ENCODE results near the gene MOBP.

Gene MOBP

DNA sequence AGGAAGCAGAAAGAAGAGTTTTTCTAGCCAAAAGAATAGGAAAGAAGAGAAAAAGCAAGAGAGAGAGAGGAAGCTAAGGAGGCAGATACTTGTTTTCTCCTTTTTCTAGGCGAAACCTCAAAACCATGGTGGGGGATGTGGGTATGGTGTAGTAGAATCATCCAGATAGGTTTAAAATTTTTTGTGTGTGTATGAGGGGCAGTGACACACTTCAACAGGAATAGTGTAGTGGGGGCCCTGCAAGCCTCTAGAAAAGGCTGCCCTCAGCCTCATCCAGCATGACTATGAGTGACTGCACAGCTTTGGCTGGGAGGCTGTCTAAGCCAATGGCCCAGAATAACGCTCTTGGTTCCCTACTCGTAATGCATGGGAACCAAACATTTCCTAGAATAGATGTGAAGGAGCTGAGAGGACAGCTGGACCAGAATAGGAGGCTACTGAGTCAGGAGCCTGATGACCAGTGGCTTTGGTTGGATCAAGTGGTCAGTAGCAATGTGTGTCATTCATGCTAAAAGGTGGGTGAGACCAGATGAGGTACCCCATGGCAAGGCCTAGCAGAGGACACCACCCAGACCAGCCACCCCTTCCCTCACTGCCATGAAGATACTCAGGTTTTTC, 24.4 kb downstream of the MOBP start:
- H3K27ac ChIP-seq = no peak overlapping the region
- DNase-seq = no peak
- no peak overlapping the region for H3K4me3 ChIP-seq (ENCODE audit: low read depth, low read length)
- no peaks in the 10 kb centered on the region for H3K9me3 ChIP-seq (ENCODE audit: severe bottlenecking)
- no peaks in the 10 kb centered on the region for H3K36me3 ChIP-seq
- H3K27me3 ChIP-seq (ENCODE audit: insufficient read depth, low read depth, severe bottlenecking) = no peaks in the 10 kb centered on the region
- TF ChIP-seq, protein P1, sequence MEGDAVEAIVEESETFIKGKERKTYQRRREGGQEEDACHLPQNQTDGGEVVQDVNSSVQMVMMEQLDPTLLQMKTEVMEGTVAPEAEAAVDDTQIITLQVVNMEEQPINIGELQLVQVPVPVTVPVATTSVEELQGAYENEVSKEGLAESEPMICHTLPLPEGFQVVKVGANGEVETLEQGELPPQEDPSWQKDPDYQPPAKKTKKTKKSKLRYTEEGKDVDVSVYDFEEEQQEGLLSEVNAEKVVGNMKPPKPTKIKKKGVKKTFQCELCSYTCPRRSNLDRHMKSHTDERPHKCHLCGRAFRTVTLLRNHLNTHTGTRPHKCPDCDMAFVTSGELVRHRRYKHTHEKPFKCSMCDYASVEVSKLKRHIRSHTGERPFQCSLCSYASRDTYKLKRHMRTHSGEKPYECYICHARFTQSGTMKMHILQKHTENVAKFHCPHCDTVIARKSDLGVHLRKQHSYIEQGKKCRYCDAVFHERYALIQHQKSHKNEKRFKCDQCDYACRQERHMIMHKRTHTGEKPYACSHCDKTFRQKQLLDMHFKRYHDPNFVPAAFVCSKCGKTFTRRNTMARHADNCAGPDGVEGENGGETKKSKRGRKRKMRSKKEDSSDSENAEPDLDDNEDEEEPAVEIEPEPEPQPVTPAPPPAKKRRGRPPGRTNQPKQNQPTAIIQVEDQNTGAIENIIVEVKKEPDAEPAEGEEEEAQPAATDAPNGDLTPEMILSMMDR (IDR thresholded peaks at IDR 0.05; ENCODE audit: low read depth, low read length) = no peak

- TF ChIP-seq, protein P1 (IDR thresholded peaks at IDR 0.05; ENCODE audit: low read depth, low read length) = no peak
- Histone ChIP-seq H3K4me3 (ENCODE audit: low read depth, low read length) (no peak overlapping the region), H3K9me3 (ENCODE audit: severe bottlenecking) (no peaks in the 10 kb centered on the region), H3K27me3 (ENCODE audit: insufficient read depth, low read depth, severe bottlenecking) (no peaks in the 10 kb centered on the region), H3K27ac (no peak overlapping the region), H3K36me3 (no peaks in the 10 kb centered on the region)
- DNase-seq = no peak
These were observed 27.3 kb downstream of the MOBP start for GRCh38 chr3:39494781-39495180.

DNA sequence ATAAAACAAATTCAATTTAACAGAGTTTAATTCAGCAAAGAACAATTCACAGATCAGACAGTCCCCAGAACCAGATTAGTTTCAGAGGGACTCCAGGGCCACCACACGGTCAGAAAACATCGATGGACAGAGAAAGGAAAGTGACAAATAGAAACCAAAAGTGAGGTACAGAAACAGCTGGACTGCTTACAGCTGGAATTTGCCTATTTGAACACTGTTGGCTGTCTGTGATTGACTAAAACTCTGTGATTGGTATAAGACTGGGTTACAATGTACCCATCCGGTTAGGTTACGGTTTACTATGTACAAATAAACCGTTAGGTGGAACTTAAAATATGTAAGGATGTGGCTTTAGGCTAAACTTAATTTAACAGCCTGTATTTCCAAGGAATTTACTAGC, 30.3 kb downstream of the MOBP start:
- no peak overlapping the region for H3K27ac ChIP-seq
- H3K4me3 ChIP-seq (ENCODE audit: low read depth, low read length) = no peak overlapping the region
- TF ChIP-seq, protein P1 (IDR thresholded peaks at IDR 0.05; ENCODE audit: low read depth, low read length) = no peak
- H3K27me3 ChIP-seq (ENCODE audit: insufficient read depth, low read depth, severe bottlenecking) = no peaks in the 10 kb centered on the region
- H3K9me3 ChIP-seq (ENCODE audit: severe bottlenecking) = no peaks in the 10 kb centered on the region
- no peak for DNase-seq
- H3K36me3 ChIP-seq = no peaks in the 10 kb centered on the region

GRCh38 chr3:39499651-39500273, 32.3 kb downstream of the MOBP start:
- Histone ChIP-seq H3K9me3 (ENCODE audit: severe bottlenecking) (no peaks in the 10 kb centered on the region), H3K27ac (no peak overlapping the region), H3K36me3 (no peaks in the 10 kb centered on the region), H3K4me3 (ENCODE audit: low read depth, low read length) (no peak overlapping the region), H3K27me3 (ENCODE audit: insufficient read depth, low read depth, severe bottlenecking) (no peaks in the 10 kb centered on the region)
- TF ChIP-seq, protein P1 (IDR thresholded peaks at IDR 0.05; ENCODE audit: low read depth, low read length) = no peak
- DNase-seq = no peak

GRCh38 chr3:39501059-39501458, 33.6 kb downstream of the MOBP start:
- H3K27me3 ChIP-seq (ENCODE audit: insufficient read depth, low read depth, severe bottlenecking) = no peaks in the 10 kb centered on the region
- no peak overlapping the region for H3K27ac ChIP-seq
- H3K4me3 ChIP-seq (ENCODE audit: low read depth, low read length) = no peak overlapping the region
- TF ChIP-seq, protein P1 (IDR thresholded peaks at IDR 0.05; ENCODE audit: low read depth, low read length) = no peak
- H3K9me3 ChIP-seq (ENCODE audit: severe bottlenecking) = no peaks in the 10 kb centered on the region
- H3K36me3 ChIP-seq = no peaks in the 10 kb centered on the region
- DNase-seq = no peak

Data from WERI-Rb-1 (cell line).